Stimulated activated CD8-positive, alpha-beta memory T cell treated with anti-CD3 and anti-CD28 coated beads, Interleukin-7, amount 100 ng/mL, for 24 hours (primary cell): Measurements from ENCODE around the gene TLCD1.
"Not testable (repeated sequence)": the region's sequence is repeated elsewhere in the genome, so short reads cannot be mapped to it uniquely, and the experiment has no call there.

Experiments
- DNase-seq: peaks from one replicate; pipeline ENCODE4 v3.0.0-alpha.2; 2020; ENCODE audit warnings: low read depth

Gene TLCD1

GRCh38 chr17:28728364-28729200 is 2.5 kb upstream of the TLCD1 start, which contains the start of gene NEK8:
Gene NEK8, plus strand, starts transcription at chr17:28728788. Its CDS starts 26 bp downstream, at chr17:28728814.
- peak; percentile 98 for DNase-seq

- DNase-seq, result peak; percentile 81
Observed at GRCh38 chr17:28726627-28727491, 826 bp upstream of the TLCD1 start.

- DNase-seq, result no peak
Observed at GRCh38 chr17:28725660-28726225, 290 bp downstream of the TLCD1 start.

- DNase-seq, result no peak
Observed at GRCh38 chr17:28725166-28725659, 820 bp downstream of the TLCD1 start.

GRCh38 chr17:28724500-28725165 is 1.4 kb downstream of the TLCD1 start:
- DNase-seq, result no peak

- not testable (repeated sequence) for DNase-seq
Observed at GRCh38 chr17:28723836-28724499, 2.1 kb downstream of the TLCD1 start.

GRCh38 chr17:28723159-28723835 is 2.7 kb downstream of the TLCD1 start:
- no peak for DNase-seq

- no peak for DNase-seq
Observed at GRCh38 chr17:28722417-28723158, 3.4 kb downstream of the TLCD1 start.

- DNase-seq, result not testable (repeated sequence)
Observed at GRCh38 chr17:28720997-28721329, 5.1 kb downstream of the TLCD1 start.

GRCh38 chr17:28720247-28720996 is 5.6 kb downstream of the TLCD1 start:
- DNase-seq, result no peak

- no peak for DNase-seq
Observed at GRCh38 chr17:28719021-28719433, 7.0 kb downstream of the TLCD1 start.

GRCh38 chr17:28718333-28719020 is 7.6 kb downstream of the TLCD1 start:
- no peak for DNase-seq

- no peak for DNase-seq
Observed at GRCh38 chr17:28717578-28718332, 8.3 kb downstream of the TLCD1 start, which contains the start of gene RAB34. Gene RAB34, minus strand, starts transcription at chr17:28717868. Its CDS starts 602 bp downstream, at chr17:28717266.

- DNase-seq, result no peak
Observed at GRCh38 chr17:28716740-28717577, 9.1 kb downstream of the TLCD1 start.

- no peak for DNase-seq
Observed at GRCh38 chr17:28715217-28715616, 10.8 kb downstream of the TLCD1 start.

- no peak for DNase-seq
Observed at GRCh38 chr17:28714281-28714680, 11.8 kb downstream of the TLCD1 start.
